C4-2B (cell line): ENCODE results near the gene PRKD1.

Experiments
- ZFX ChIP-seq: fragments of 450-650 bp; IDR thresholded peaks from 2 replicates; pipeline ENCODE4 v1.6.1; 2017
- TF ChIP-seq, protein P1 (sequence below): fragments of 450-650 bp; conservative IDR thresholded peaks from 2 replicates; pipeline ENCODE4 v1.5.1; 2017; ENCODE audit warnings: mild to moderate bottlenecking

DNA sequence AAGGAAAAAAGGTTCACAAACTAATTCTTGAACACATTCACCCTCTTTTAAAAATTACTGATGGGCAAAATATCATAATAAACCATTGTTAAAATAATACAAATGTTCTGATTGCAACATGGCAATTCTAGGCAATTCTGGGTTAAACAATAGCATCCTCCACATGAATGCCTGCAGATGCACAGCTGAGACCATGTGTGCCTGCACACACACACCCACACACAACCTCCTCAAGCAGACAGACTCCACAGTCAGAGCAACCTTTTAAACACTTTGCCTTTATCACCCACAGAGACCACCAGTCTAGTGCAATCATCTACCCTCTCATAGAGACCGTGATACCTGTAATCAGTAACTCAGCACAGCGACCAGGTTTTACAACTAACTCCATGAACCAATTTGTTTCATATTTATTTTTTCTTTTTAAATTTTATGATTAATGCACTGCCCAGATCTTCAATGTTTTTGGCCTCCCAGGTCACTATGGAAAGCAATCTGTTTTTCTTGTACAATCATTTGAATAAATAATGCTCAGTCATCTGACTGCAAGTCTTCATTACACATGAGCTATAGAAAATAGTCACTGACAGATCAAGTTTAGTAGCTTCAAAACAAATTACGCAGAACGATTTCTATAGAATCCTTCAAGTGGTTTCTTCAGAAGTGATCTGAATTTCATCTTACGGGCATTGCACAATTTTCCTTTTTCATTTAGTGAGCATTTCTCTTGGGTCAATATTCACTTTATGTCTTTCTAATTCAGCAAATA lies 105.8 kb downstream of the PRKD1 start:
- TF ChIP-seq, protein P1, sequence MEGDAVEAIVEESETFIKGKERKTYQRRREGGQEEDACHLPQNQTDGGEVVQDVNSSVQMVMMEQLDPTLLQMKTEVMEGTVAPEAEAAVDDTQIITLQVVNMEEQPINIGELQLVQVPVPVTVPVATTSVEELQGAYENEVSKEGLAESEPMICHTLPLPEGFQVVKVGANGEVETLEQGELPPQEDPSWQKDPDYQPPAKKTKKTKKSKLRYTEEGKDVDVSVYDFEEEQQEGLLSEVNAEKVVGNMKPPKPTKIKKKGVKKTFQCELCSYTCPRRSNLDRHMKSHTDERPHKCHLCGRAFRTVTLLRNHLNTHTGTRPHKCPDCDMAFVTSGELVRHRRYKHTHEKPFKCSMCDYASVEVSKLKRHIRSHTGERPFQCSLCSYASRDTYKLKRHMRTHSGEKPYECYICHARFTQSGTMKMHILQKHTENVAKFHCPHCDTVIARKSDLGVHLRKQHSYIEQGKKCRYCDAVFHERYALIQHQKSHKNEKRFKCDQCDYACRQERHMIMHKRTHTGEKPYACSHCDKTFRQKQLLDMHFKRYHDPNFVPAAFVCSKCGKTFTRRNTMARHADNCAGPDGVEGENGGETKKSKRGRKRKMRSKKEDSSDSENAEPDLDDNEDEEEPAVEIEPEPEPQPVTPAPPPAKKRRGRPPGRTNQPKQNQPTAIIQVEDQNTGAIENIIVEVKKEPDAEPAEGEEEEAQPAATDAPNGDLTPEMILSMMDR = no peak
- no peak for TF ChIP-seq ZFX
